HG03520 (cell line): Measurements from ENCODE around the gene CLEC9A.

Source experiments
- ATAC-seq: cut with Tn5 transposase; IDR thresholded peaks from one replicate; pipeline ENCODE4 v1.9.1; 2021; ENCODE audit warnings: mild to moderate bottlenecking, moderate library complexity; ENCODE audit not compliant: unreplicated experiment

The CLEC9A gene

DNA sequence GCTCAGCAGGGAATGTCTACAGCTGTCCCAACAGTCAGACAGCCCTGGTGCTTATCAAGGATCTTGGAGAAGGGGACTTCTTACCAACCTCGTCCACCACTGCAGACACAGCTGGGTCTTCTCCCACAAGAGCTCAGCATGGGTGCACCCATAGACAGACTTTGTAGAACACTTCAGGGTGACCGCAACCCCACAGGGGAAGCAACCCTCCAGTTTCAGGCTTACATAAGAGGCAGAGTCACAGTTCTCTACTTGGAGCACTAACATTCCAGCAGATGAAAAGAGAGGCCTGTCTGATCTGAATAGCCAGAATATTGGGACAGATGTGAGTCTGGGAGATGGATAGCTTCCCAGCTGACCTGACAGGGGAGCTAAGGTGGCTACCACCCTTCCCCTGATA, 71.8 kb downstream of the CLEC9A start:
- ATAC-seq: no peak

DNA sequence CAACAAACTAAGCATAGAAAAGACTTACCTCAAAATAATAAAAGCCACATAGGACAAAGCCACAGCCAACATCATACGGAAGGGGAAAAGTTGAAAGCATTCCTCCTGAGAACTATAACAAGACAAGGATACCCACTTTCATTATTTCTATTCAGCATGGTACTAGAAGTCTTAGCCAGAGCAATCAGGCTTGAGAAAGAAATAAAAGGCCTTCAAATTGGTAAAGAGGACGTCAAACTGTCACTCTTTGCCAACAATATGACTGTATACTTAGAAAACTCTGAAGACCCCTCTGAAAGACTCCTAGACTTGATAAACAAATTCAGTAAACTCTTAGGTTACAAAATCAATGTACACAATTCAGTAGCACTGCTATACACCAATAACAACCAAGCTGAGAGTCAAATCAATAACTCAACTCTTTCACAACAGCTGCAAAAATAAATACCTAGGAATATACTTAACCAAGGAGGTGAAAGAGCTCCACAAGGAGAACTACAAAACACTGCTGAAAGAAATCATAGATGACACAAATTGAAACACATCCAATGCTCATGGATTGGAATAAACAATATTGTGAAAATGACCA, 79.9 kb downstream of the CLEC9A start:
- no peak for ATAC-seq

DNA sequence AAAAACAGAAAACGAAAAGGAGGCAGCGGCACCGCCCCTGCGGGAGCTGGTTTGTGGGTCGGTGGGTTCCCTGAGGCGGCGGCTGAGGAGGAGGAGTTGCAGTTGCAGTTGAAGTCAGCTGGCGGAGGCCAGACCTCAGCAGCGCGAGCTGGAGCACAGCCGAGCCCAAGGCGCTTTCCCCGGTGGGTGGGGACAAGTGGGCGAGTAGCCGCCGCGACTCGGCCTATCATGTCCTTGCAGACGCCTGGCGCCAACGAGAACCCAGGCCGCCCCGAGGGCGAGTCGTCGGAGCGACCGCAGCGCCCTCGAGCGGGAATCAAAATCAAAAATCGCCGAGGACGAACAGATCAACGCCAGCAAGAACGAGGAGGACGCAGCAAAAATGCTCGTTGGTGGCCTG, 81.0 kb downstream of the CLEC9A start:
- no peak for ATAC-seq

DNA sequence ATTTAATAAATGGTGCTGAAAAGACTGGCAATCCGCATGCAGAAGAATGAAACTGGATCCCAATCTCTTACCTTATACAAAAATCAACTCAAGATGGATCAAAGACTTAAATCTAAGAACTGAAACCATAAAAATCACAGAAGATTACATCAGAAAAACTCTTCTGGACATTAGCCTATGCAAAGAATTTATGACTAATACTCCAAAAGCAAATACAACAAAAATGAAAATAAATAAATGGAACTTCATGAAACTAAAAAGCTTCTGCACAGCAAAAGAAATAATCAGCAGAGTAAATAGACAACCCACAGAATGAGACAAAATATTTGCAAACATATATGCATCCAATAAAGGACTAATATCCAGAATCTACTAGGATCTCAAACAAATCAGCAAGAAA, 82.6 kb downstream of the CLEC9A start:
- ATAC-seq: no peak

DNA sequence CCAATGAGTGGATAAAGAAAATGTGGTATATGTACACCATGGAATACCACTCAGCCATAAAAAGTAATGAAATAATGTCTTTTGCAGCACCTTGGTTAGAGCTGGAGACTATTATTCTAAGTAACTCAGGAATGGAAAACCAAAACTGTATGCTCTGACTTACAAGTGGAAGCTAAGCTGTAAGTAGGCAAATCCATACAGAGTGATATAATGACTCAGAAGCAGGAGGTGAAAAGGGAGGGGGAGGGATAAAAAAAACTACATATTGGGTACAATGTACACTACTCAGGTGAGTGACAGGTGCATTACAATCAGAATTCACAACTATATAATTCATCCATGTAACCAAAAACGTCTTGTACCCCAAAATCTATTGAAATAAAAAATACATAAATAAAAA, 83.4 kb downstream of the CLEC9A start:
- no peak for ATAC-seq

DNA sequence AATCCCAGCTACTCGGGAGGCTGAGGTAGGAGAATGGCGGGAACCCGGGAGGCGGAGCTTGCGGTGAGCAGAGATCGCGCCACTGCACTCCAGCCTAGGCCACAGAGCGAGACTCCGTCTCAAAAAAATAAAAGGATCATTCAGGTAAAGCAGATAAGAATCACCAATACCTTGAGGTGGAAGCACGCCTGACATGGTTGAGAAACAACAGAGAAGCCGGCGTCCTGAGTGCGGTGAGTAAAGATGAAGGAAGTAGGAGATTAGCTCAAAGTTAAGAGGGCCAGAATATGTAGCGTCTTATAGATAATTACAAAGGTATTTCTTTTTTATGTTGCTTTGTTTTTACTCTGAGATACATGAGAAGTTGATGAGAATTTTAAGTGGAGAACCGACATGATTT, 84.8 kb downstream of the CLEC9A start:
- no peak for ATAC-seq
